Subcutaneous abdominal adipose tissue (tissue), 5 donors: Measurements from ENCODE around the gene ARPC2.
"Not testable (repeated sequence)": the region's sequence is repeated elsewhere in the genome, so short reads cannot be mapped to it uniquely, and the experiment has no call there.

Experiments used
- H3K27ac ChIP-seq: one replicate; pipeline ENCODE4 v1.7.0; 2013; ENCODE audit warnings: low read depth, mild to moderate bottlenecking, inconsistent platforms, low read length, moderate library complexity
- H3K27me3 ChIP-seq, 5 donors: one replicate each; pipeline ENCODE4 v1.7.0; 2013; ENCODE audit warnings: low read length in 5 of 5, inconsistent platforms in 1 of 5; ENCODE audit not compliant: control insufficient read depth in 5 of 5, insufficient read depth in 4 of 5
- H3K36me3 ChIP-seq, 5 donors: one replicate each; pipeline ENCODE4 v1.7.0; 2013; ENCODE audit warnings: low read length in 5 of 5; ENCODE audit not compliant: control insufficient read depth in 5 of 5, insufficient read depth in 5 of 5
- H3K4me1 ChIP-seq, 5 donors: one replicate each; pipeline ENCODE4 v1.7.0; 2013; ENCODE audit warnings: low read length in 5 of 5, mild to moderate bottlenecking in 3 of 5, moderate library complexity in 1 of 5; ENCODE audit not compliant: control insufficient read depth in 5 of 5, insufficient read depth in 5 of 5
- H3K4me3 ChIP-seq, 5 donors: one replicate each; pipeline ENCODE4 v1.7.0; 2013; ENCODE audit warnings: low read length in 5 of 5, low read depth in 1 of 5
- H3K9ac ChIP-seq, 5 donors: one replicate each; pipeline ENCODE4 v1.7.0; 2013; ENCODE audit warnings: low read length in 5 of 5, mild to moderate bottlenecking in 4 of 5, moderate library complexity in 3 of 5
- H3K9me3 ChIP-seq, 5 donors: one replicate each; pipeline ENCODE4 v1.7.0; 2013; ENCODE audit warnings: low read length in 5 of 5; ENCODE audit not compliant: control insufficient read depth in 5 of 5
- donor health status: healthy.
- donor health status: healthy.
- donor health status: healthy.
- donor health status: healthy.
- donor health status: healthy.

ARPC2 gene

GRCh38 chr2:218266316-218266979, 49.5 kb downstream of the ARPC2 start:
- peaks cover 0 to 51% (median 43%) of the 10 kb centered on the region in 5 donors for H3K36me3 ChIP-seq
- H3K27me3 ChIP-seq = no peaks in the 10 kb centered on the region
- no peak overlapping the region for H3K4me3 ChIP-seq
- H3K9ac ChIP-seq = no peak overlapping the region
- peaks cover 14 to 58% (median 52%) of the 10 kb centered on the region in 5 donors for H3K4me1 ChIP-seq
- H3K9me3 ChIP-seq = no peaks in the 10 kb centered on the region
- no peak overlapping the region for H3K27ac ChIP-seq

- peaks cover 0 to 51% (median 43%) of the 10 kb centered on the region in 5 donors for H3K36me3 ChIP-seq
- H3K9me3 ChIP-seq = no peaks in the 10 kb centered on the region
- H3K4me1 ChIP-seq = peaks cover 12 to 58% (median 52%) of the 10 kb centered on the region in 5 donors
These were observed 50.3 kb downstream of the ARPC2 start for GRCh38 chr2:218267259-218267658.

GRCh38 chr2:218269900-218270720, 53.1 kb downstream of the ARPC2 start, which contains the start of the genes AAMP and PNKD:
AAMP (minus strand) TSS chr2:218270137; CDS start chr2:218270086, 51 bp downstream.
PNKD (plus strand) TSS chr2:218270519; CDS start chr2:218270536, 17 bp downstream.
- Histone ChIP-seq H3K9ac (peak within 1 kb of the TSS; percentile 89 to 98 (median 93)), H3K4me1 (peaks cover 13 to 63% (median 52%) of the 10 kb centered on the region in 5 donors), H3K9me3 (no peaks in the 10 kb centered on the region), H3K4me3 (peak within 1 kb of the TSS; percentile 90 to 97 (median 96)), H3K27ac (peak within 1 kb of the TSS; percentile 88), H3K36me3 (peaks cover 0 to 43% (median 42%) of the 10 kb centered on the region in 5 donors), H3K27me3 (no peaks in the 10 kb centered on the region)

More at GRCh38 chr2:218267259-218267658, 50.3 kb downstream of the ARPC2 start:
- H3K27me3 ChIP-seq = no peaks in the 10 kb centered on the region
- H3K9ac ChIP-seq = no peak overlapping the region
- H3K4me3 ChIP-seq = no peak overlapping the region
- H3K27ac ChIP-seq = no peak overlapping the region

- peaks cover 0 to 43% (median 42%) of the 10 kb centered on the region in 5 donors for H3K36me3 ChIP-seq
These were observed 53.9 kb downstream of the ARPC2 start for GRCh38 chr2:218270721-218271486.

GRCh38 chr2:218271487-218271797, 54.5 kb downstream of the ARPC2 start:
- H3K9me3 ChIP-seq = no peaks in the 10 kb centered on the region
- peak overlapping the region; percentile 88 for H3K27ac ChIP-seq
- peak overlapping the region in 4 of 5 donors; percentile 83 to 96 (median 88) for H3K4me3 ChIP-seq
- H3K9ac ChIP-seq = peak overlapping the region in 4 of 5 donors; percentile 78 to 89 (median 82)
- peaks cover 0 to 43% (median 42%) of the 10 kb centered on the region in 5 donors for H3K36me3 ChIP-seq
- H3K4me1 ChIP-seq = peaks cover 15 to 74% (median 58%) of the 10 kb centered on the region in 5 donors
- H3K27me3 ChIP-seq = no peaks in the 10 kb centered on the region

More at GRCh38 chr2:218270721-218271486, 53.9 kb downstream of the ARPC2 start:
- Histone ChIP-seq H3K27ac (peak overlapping the region; percentile 88), H3K9ac (peak overlapping the region; percentile 78 to 89 (median 79)), H3K4me1 (peaks cover 14 to 71% (median 56%) of the 10 kb centered on the region in 5 donors), H3K9me3 (no peaks in the 10 kb centered on the region), H3K27me3 (no peaks in the 10 kb centered on the region), H3K4me3 (peak overlapping the region; percentile 83 to 96 (median 90))

GRCh38 chr2:218271865-218272530, 55.0 kb downstream of the ARPC2 start:
- H3K4me1 ChIP-seq = peaks cover 15 to 74% (median 58%) of the 10 kb centered on the region in 5 donors
- peak overlapping the region in 2 of 5 donors; percentile 78 to 84 for H3K9ac ChIP-seq
- peak overlapping the region; percentile 88 for H3K27ac ChIP-seq
- peaks cover 0 to 43% (median 42%) of the 10 kb centered on the region in 5 donors for H3K36me3 ChIP-seq
- no peaks in the 10 kb centered on the region for H3K27me3 ChIP-seq
- peak overlapping the region in 3 of 5 donors; percentile 7 to 91 (median 86) for H3K4me3 ChIP-seq
- H3K9me3 ChIP-seq = no peaks in the 10 kb centered on the region

GRCh38 chr2:218272531-218273212, 55.7 kb downstream of the ARPC2 start:
- peaks cover 15 to 70% (median 58%) of the 10 kb centered on the region in 5 donors for H3K4me1 ChIP-seq
- peak overlapping the region; percentile 88 for H3K27ac ChIP-seq
- H3K27me3 ChIP-seq = no peaks in the 10 kb centered on the region
- H3K9ac ChIP-seq = no peak overlapping the region
- H3K36me3 ChIP-seq = peaks cover 0 to 43% (median 42%) of the 10 kb centered on the region in 5 donors
- H3K9me3 ChIP-seq = no peaks in the 10 kb centered on the region
- peak overlapping the region in 4 of 5 donors; percentile 6 to 34 (median 6) for H3K4me3 ChIP-seq

- H3K27me3 ChIP-seq, H3K9me3 ChIP-seq, H3K9ac ChIP-seq: not testable (repeated sequence)
- Histone ChIP-seq H3K4me3 (peak overlapping the region in 1 of 5 donors; percentile 6), H3K36me3 (peaks cover 2 to 49% (median 48%) of the 10 kb centered on the region in 5 donors), H3K27ac (peak overlapping the region; percentile 88), H3K4me1 (peaks cover 15 to 69% (median 58%) of the 10 kb centered on the region in 5 donors)
These were observed 56.4 kb downstream of the ARPC2 start for GRCh38 chr2:218273214-218273907.
